HK-2 (cell line): ENCODE measurements around the gene ZSCAN2.
"Not testable (repeated sequence)": the region's sequence is repeated elsewhere in the genome, so short reads cannot be mapped to it uniquely, and the experiment has no call there.

Experiments
- DNase-seq: peaks from one replicate; pipeline ENCODE4 v3.0.0-alpha.2; 2018; ENCODE audit not compliant: unreplicated experiment

ZSCAN2 gene

DNA sequence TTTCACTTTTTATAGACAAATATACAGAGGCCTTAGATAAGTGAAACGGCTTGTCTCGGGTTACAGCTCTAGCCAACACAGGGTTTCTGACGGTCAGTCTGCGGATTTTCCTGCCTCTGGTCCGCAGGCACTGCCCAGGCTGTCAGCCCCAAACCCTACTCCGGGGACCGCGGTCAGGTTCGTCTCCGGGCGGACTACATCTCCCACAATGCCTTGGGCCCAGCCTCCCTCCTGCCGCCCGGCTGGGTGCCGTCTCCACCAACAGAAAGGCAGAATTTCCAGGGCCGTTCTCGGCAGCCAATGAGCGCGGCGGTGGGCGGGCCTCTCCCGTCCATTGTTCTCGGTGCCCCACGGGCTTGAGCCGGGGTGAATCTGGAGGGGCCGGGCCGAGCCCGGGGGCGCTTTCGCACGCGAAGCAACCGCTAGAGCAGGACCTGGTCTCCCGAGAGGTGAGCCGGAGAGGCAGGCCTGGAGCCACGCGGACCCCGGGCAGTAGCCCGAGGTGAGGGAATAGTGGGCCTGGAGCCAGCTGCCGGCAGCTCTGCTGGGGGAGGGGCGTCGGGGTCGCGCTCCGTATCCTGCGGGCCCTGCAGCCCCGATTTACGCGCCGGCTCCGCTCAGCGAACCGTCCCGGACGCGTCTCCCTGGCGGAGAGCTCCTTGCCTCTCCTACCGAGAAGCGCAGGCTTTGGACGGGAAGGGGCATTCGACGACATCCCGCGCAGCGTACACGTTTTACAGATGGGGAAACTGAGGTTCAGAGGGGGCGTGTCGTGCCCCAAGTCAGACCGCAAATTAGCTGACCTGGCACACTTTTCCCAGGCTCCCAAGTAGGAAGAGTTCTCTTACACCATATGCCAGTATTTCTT is at the start of gene ZSCAN2:
TSS of gene ZSCAN2 (plus strand) at position 323 of the 868 bp plus-strand sequence. CDS start 2,919 bp downstream, outside the sequence.
- peak; percentile 91 for DNase-seq

DNA sequence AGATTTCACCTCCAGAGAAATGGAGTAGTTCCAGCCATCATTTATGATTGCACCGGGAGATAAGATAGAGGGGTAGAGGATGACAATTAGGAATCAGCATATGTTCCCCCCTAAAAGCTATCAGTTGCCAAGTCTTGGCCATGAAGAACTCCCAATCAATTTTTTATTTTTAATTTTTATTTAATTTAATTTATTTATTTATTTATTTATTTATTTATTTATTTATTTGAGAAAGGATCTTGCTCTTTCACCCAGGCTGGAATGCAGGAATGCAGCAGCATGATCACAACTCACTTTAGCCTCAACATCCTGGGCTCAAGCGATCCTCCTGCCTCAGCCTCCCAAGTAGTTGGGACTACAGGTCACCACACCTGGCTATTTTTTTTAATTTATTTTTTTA is 49.2 kb upstream of the ZSCAN2 start:
- DNase-seq, result not testable (repeated sequence)

DNA sequence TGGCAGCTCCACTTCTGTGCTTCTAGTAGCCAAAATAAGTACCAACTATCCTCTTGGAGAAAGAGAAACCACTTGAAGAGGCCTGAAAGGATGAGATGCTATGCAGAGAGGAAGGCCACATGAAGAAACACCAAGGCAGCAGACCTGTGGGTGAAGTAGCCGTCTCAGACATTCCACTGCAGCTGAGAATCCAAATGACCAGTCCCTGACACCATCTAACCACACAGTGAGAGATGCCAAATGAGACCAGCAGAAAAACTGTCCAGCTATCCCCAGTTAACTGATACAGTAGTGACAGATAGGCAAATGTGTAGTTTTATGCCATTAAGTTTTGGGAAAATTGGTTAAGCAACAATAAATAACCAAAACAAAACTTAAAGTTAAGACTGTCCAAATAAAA is 47.9 kb upstream of the ZSCAN2 start:
- DNase-seq, result no peak

DNA sequence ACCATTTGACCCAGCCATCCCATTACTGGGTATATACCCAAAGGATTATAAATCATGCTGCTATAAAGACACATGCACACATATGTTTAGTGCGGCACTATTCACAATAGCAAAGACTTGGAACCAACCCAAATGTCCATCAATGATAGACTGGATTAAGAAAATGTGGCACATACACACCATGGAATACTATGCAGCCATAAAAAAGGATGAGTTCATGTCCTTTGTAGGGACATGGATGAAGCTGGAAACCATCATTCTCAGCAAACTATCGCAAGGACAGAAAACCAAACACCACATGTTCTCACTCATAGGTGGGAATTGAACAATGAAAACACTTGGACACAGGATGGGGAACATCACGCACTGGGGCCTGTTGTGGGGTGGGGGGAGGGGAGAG is 44.1 kb upstream of the ZSCAN2 start:
- DNase-seq, result not testable (repeated sequence)

DNA sequence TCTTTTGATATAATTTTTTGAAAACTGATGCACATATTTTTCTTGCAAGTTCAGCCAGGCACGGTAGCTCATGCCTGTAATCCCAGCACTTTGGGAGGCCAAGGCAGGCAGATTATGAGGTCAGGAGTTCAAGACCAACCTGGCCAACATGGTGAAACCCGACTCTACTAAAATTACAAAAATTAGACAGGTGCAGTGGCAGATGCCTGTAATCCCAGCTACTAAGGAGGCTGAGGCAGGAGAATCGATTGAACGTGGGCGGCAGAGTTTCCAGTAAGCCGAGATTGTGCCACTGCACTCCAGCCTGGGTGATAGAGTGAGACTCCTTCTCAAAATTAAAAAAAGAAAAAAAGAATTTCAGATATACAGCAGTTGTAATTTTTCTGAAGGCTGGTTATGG is 32.8 kb upstream of the ZSCAN2 start:
- not testable (repeated sequence) for DNase-seq

DNA sequence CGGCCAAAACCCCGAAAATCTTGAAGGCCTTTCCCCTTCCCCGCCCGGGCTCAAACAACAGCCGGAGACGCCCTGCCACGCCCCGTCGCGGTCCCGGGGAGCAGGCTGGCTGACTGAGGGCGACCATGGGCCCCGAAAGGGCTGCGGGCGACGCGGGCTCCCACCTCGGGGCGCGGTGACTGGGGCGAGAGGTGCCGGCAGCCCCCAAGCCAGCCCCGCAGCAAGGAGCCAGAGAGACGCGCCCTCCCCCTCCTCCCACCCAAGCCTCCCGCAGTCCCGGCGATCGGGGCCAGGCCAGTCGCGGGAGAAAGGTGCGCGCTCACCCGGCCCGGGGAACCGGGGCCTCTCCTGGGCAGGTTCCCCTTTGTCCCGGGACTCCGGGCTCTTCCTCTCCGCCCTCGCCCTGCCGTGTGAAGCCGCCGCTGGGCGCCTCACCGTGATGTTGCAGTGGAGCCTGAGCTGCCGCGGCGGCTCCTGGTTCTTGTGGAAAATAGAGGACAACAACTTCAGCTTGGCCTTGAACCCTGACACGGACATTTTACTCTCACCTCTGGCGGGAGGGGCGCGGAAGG is 30.6 kb upstream of the ZSCAN2 start:
- peak; percentile 25 for DNase-seq

DNA sequence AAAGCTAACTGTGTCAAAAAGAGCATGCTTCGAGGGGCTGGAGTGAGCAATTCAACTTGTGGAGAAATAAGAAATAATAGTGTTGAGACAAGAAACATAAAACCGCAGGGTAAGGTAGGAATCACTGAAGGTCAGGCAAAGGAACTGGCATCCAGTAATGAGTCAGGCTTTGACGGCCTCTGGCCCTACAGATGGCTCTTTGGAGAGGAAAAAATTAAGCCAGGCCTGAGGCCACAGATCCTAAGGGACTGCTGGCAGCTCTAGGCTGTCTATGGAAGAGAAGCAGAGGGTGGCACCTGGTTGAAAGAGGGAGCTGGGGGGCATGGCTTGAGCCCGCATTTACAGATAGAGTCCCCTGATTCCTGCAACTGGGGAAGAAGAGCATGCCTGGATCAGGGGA is 28.6 kb upstream of the ZSCAN2 start:
- DNase-seq, result no peak

DNA sequence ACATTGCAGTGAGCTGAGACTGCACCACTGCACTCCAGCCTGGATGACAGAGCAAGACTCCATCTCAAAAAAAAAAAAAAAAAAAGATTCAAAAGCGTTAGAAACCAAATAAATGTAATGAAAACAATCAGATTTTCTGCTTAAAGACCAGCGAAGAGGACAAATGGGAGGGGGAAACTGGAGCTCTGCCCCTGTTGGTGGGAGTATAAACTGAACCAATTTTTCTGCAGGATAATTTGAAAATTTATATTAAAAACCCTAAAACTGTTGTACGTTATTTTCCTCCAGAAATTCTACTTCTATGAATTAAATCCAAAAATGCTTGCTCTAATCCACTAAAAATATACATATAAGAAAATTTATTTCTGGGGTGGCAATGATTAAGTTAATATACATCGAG is 25.3 kb upstream of the ZSCAN2 start:
- no peak for DNase-seq

DNA sequence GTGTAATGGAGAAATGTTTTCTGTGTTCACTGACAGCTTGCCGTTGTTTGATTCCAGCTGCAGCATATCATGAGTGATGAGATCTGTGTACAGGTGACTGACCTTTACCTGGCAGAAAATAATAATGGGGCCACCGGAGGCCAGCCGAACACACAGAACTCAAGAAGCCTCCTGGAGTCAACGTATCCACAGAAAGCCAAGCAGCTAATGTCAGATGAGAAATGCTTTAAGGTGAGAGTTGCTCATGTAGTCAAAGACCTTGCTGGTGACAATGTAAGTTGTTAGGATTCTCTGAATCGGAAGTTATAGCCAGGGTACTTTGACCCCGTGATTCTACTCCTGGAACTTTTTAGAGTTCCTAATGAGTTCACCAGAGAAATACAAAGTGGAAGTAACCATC is 22.9 kb upstream of the ZSCAN2 start:
- not testable (repeated sequence) for DNase-seq

DNA sequence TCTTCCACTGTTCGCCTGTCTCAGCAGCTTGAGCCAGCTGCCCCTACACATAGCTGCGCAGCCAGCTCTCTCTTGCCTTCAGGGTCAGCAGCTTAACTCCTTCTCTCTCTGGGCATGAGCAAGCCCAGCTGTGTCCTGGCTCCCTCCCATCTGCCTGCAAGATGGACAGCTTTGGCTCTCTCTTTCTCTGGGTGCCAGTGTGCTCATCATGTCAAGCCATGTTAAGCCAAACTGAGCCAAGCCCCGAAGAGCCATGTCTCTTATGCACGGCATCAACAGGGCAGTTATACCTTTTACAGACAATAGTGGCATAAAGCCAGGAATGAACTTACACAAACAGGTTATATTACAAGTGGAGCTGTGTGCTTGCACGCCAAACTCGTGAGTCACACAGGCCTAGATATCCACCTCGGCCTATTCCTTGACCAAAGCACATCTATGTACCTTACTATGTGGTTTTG is 21.5 kb upstream of the ZSCAN2 start:
- not testable (repeated sequence) for DNase-seq

DNA sequence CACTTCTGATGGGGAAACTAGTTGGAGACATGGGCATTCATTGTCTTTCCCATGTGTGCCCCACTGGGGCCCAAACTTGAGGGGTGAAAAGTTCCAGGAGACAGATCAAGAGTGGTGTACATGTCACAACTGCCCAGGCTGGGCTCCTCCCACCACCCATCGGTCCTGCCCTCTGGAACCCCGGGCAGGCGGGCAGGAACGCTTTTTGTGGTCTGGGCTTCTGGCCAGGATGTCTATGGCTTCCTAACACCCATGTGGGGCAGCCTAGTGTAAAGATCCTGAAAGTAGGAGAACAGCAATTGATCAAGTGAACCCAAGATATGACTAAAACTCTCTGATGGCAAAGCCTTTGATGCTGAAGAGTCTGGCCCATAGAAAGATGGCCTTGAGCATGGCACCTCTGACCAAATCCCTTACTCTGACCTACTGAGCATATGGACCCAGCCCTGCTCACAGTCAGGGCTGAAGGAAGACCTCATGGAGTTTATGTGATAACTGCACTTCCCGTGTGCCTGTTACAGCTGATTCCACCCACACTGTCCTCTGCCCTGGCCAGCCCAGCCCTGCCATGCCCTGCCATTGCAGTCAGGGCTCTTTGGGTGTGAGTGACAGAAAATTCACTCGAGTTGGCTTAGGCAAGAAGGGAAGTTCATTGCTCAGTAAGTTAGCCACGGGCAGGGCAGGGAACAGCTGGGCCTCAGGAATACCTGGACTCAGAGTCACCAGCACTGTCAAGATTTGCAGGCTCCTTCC is 19.0 kb upstream of the ZSCAN2 start:
- not testable (repeated sequence) for DNase-seq

DNA sequence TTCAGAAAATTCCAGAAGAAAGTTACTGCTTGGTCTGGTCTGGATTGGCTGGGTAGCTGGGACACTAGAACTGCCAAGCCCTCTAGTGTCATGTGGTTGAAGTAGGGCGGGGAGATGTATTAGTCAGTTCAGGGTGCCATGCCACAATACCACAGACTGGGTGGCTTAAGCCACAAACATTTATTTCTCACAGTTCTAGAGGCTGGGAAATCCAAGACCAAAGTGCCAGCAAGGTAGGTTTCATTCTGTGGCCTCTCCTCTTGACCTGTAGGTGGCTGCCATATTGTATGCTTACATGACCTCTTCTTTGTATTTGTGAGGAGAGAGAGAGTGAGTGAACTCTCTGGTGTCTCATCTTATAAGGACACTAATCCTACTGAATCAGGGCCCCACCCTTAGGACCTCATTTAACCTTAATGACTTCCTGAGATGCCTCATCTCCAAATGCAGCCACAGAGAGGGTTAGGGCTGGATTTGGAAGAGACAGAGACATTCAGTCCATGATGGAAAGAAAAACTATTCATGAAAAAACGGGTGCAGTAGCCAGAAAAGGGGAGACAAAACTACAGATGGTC is 18.1 kb upstream of the ZSCAN2 start:
- DNase-seq, result no peak

DNA sequence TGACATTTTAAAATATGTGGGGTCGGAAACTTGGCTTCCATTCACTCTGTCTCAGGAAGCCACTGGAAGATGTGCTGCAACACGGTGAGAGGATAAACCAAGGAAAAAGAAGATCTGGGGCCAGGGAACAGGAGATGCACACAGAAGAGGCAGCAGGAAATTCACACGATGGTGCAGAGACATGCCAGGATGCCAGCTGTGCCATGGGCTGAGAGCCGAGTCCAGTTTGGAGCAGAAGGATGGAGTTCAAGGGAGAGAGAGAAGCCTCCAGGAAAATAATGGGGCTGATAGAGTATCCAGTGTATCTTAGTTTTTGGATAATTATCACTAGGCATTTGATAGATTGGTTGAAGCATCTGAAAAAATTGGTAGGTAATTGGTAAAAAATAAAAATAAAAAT is 16.9 kb upstream of the ZSCAN2 start:
- DNase-seq, result not testable (repeated sequence)

DNA sequence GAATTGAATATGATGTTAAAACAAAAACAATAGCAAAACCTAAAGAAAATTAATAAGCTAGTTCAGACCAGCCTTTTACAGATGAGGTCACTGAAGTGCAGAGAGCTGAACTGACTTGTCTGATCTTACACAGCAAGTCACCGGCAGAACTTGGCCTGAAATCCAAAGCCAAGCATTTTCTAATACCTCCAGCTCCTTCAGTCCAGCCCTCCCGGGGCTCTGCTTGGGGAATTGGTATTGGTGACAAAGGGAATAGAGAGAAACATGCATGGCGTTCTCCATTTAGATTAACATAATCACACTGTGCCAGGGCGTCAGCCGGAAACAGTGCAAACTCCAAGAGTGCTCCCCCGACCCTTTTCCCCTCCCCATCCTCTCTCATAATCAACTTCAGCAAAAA is 14.1 kb upstream of the ZSCAN2 start:
- no peak for DNase-seq

DNA sequence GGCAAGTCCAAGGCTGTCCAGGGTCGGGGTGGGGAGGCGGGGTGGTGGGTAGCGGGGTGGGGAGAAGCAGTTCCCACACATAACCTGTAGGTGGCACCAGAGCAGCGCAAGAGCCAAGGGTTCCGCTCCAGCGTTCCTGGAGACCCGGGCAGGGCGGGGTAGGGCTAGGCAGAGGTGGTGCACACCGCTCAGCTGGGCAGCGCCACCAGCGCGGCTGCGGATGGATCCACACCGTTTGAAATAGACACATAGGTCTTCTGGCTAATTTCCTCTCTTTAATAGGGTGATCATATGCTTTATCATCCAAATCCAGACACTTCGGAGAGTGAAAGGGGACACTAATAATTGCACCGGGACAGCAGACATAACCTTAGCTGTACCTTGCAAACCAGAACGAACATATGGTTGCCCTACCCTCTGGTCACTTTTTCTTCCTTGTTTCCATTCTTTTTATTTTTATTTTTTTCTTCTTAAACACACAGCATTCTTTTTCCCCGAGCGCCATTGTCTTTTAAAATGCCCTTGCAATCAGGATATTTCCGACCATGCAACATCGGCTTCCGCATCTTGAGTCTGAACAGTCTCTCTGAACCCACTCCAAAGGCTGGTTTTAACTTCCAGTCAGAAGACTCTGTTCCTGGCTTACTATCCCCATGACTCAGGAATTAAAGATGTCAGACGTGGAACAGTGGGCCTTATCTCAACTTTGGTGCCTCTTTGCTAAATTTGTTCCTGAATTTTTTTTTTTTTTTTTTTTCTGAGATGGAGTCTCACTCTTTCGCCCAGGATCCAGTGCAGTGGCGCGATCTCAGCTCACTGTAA is 12.5 kb upstream of the ZSCAN2 start:
- peak; percentile 75 for DNase-seq

DNA sequence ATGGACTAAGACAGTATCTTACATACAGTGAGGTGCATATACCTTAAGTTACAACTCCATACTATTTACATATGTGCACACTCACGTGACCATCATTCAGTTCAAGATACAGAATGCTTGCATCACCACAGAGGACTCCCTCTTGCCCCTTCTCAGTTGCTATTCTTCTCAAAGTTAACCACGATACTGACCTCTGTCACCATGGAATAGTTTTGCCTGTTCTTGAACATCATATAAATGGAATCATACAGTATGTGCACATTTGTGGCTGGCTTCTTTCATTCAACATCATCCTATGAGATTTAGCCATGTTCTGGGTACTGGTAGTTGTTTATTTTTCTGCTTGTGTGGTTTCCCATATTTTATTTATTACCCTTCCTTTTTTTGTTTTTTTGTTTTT is 10.4 kb upstream of the ZSCAN2 start:
- no peak for DNase-seq

DNA sequence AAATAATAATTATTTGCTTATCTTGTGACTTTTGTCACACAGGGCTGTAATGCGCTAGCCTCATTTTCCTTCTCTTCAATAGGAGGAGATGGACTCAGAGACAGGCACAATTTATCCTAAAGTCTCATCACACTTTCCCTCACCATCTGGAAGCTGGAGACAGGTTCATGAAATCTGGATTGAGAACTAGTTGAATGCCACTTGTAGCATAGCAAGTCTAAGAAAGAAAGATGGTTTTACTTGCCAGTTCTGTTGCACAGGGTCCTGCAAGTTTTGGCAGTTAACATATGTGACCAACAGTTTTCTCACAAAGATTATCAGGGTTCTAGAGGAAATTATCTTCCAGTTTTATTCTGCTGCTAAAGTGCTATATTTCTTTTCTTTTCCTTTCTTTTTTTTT is 9.0 kb upstream of the ZSCAN2 start:
- no peak for DNase-seq

DNA sequence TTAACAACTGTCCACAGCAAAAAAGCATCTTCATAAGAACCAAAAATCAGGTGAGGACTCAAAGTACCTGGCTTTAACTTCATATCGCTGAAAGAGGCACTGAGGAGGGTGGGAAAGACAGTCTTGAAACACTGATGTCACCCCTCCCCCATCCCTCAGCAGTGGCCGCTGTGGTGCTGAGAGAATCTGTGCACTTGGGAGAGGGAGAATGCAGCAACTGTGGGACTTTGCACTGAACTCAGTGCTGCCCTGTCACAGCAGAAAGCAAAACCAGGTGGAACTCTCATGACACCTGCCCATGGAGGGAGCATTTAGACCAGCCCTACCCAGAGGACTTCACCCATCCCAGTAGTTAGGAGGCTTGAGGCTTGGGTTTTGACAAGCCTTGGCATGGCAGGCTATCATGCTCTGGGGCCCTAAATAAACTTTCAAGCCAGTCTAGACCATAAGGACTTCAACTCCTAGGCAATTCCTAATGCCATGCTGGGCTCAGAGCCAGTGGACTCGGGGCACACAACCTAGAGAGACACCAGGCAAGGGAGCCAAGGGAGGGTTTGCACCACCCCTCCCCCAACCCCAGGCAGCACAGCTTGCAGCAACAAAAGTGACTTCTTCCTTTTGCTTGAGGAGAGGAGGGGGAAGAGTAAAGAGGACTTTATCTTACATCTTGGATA is 6.1 kb upstream of the ZSCAN2 start:
- no peak for DNase-seq

DNA sequence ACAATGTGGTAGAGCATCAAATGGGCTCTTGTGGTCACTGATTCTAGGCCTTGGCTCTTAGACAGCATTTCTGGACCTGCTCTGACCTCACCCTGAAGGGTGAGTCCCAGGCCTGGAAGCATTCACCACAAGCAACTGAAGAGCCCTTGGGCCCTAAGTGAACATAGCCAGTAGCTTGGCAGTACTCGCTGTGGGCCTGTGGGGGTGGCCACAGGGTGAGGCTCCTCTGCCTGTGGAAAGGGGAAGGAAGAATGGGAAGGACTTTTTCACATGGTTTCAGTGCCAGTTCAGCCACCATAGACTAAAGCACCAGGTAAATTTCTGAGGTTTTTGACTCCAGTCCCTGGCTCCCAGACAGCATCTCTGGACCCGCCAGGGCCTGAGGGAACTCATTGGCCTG is 5.1 kb upstream of the ZSCAN2 start:
- no peak for DNase-seq

DNA sequence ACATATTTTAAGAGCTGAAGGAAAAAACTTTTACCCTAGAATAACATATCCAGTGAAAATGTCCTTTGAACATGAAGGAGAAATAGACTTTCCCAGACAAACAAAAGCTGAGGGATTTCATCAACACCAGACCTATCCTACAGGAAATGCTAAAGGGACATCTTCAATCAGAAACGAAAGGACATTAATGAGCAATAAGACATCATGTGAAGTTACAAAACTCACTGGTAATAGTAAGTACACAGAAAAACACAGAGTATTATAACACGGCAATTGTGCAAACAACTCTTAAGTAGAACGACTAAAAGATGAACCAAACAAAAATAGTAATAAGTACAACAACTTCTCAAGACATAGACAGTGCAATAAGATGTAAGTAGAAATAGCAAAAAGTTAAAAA is 3.5 kb upstream of the ZSCAN2 start:
- no peak for DNase-seq

DNA sequence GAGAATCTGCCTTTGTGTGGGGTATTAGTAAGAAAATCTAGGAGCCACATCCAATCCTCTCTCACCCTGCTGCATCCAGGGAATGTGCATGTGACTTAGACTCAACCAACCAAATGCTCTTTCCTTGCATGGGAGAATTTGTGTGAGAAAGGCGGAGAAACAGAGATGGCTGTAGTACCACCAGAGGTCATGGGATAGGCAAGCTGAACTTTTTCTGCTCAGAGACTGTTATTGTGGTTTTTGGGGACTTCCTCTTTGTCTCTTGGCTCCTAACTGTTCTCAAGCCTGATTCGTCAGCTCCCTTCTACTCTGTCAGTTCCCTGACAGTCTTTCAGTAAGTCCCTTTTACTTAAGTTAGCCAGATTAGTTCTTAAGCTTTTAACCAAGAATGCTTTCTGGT is 2.6 kb upstream of the ZSCAN2 start:
- DNase-seq, result no peak
